GM19023 (cell line): ENCODE data around the gene SHB.

Experiments used
- ATAC-seq: cut with Tn5 transposase; IDR thresholded peaks from one replicate; pipeline ENCODE4 v1.9.1; 2021; ENCODE audit warnings: mild to moderate bottlenecking, moderate library complexity; ENCODE audit not compliant: unreplicated experiment

The SHB gene

GRCh38 chr9:38026021-38026809, 42.8 kb downstream of the SHB start:
- no peak for ATAC-seq

- ATAC-seq, result no peak
Observed at GRCh38 chr9:38025166-38025565, 43.9 kb downstream of the SHB start.

- ATAC-seq, result no peak
Observed at GRCh38 chr9:38024036-38024681, 44.9 kb downstream of the SHB start.

GRCh38 chr9:38023661-38024035, 45.4 kb downstream of the SHB start:
- ATAC-seq, result no peak

GRCh38 chr9:38022995-38023394, 46.0 kb downstream of the SHB start:
- no peak for ATAC-seq

GRCh38 chr9:38022203-38022895, 46.7 kb downstream of the SHB start:
- no peak for ATAC-seq

GRCh38 chr9:38020151-38021076, 48.6 kb downstream of the SHB start:
- ATAC-seq, result no peak

- no peak for ATAC-seq
Observed at GRCh38 chr9:38019731-38020130, 49.3 kb downstream of the SHB start.

GRCh38 chr9:38018958-38019602, 49.9 kb downstream of the SHB start:
- no peak for ATAC-seq

- no peak for ATAC-seq
Observed at GRCh38 chr9:38018241-38018957, 50.6 kb downstream of the SHB start.

GRCh38 chr9:38017885-38018186, 51.2 kb downstream of the SHB start:
- ATAC-seq, result no peak

GRCh38 chr9:38017149-38017884, 51.7 kb downstream of the SHB start:
- no peak for ATAC-seq

- ATAC-seq, result no peak
Observed at GRCh38 chr9:38016375-38017135, 52.5 kb downstream of the SHB start.

GRCh38 chr9:38015906-38016305, 53.1 kb downstream of the SHB start:
- ATAC-seq, result no peak

GRCh38 chr9:38015266-38015665, 53.8 kb downstream of the SHB start:
- ATAC-seq, result no peak

GRCh38 chr9:38012767-38013450, 56.1 kb downstream of the SHB start:
- no peak for ATAC-seq

GRCh38 chr9:38011991-38012390, 57.0 kb downstream of the SHB start:
- no peak for ATAC-seq
